Endometrium (tissue), 2 donors: Measurements from ENCODE around the gene PHLDB1.
A peak's percentile ranks its signal among the peaks of the same experiment; 100 is the strongest.
"Not testable (repeated sequence)": the region's sequence is repeated elsewhere in the genome, so short reads cannot be mapped to it uniquely, and the experiment has no call there.

Experiments
- FAIRE-seq: peaks from 2 replicates; lab custom pipeline; 2012; peaks lifted over from hg19 to GRCh38; lab: Jason Lieb, UNC
- donor health status: control.
- donor health status: control.

The PHLDB1 gene

GRCh38 chr11:118607401-118608359 is at the start of gene PHLDB1:
PHLDB1 (plus strand) TSS chr11:118607615; CDS start chr11:118613837, 6,222 bp downstream.
- FAIRE-seq = no peak

- no peak for FAIRE-seq
Measured at GRCh38 chr11:118560806-118561205, 46.6 kb upstream of the PHLDB1 start.

GRCh38 chr11:118565051-118565450 is 42.4 kb upstream of the PHLDB1 start:
- no peak for FAIRE-seq

- FAIRE-seq = no peak
Measured at GRCh38 chr11:118569670-118570069, 37.7 kb upstream of the PHLDB1 start.

GRCh38 chr11:118570787-118571186 is 36.6 kb upstream of the PHLDB1 start:
- no peak for FAIRE-seq

GRCh38 chr11:118571701-118572060 is 35.7 kb upstream of the PHLDB1 start:
- FAIRE-seq = not testable (repeated sequence)

GRCh38 chr11:118572061-118572980 is 35.1 kb upstream of the PHLDB1 start, which contains the start of gene ARCN1:
ARCN1 (plus strand) TSS chr11:118572409; CDS start chr11:118572548, 139 bp downstream.
- FAIRE-seq = no peak

GRCh38 chr11:118572981-118573550 is 34.3 kb upstream of the PHLDB1 start:
- FAIRE-seq = no peak

GRCh38 chr11:118574636-118575035 is 32.8 kb upstream of the PHLDB1 start:
- FAIRE-seq = no peak

GRCh38 chr11:118577995-118578394 is 29.4 kb upstream of the PHLDB1 start:
- FAIRE-seq = not testable (repeated sequence)

- FAIRE-seq = no peak
Measured at GRCh38 chr11:118581057-118581456, 26.4 kb upstream of the PHLDB1 start.

GRCh38 chr11:118587952-118588351 is 19.5 kb upstream of the PHLDB1 start:
- FAIRE-seq = no peak

GRCh38 chr11:118592616-118593367 is 14.6 kb upstream of the PHLDB1 start:
- no peak for FAIRE-seq

GRCh38 chr11:118594984-118595383 is 12.4 kb upstream of the PHLDB1 start:
- FAIRE-seq = peak; percentile 66

- FAIRE-seq = no peak
Measured at GRCh38 chr11:118596224-118597146, 10.9 kb upstream of the PHLDB1 start.

- FAIRE-seq = no peak
Measured at GRCh38 chr11:118597556-118597955, 9.9 kb upstream of the PHLDB1 start.

- no peak for FAIRE-seq
Measured at GRCh38 chr11:118602331-118602730, 5.1 kb upstream of the PHLDB1 start.

- FAIRE-seq = not testable (repeated sequence)
Measured at GRCh38 chr11:118603709-118604108, 3.7 kb upstream of the PHLDB1 start.

- no peak for FAIRE-seq
Measured at GRCh38 chr11:118604566-118604965, 2.8 kb upstream of the PHLDB1 start.

GRCh38 chr11:118605116-118605867 is 2.1 kb upstream of the PHLDB1 start:
- FAIRE-seq = peak; percentile 89
